Measurements from ENCODE around the gene TP53BP2. TPM values are rescaled to one million over a fixed set of nuclear protein-coding genes. Genes with fewer than 3 reads are reported as not detected.
"Not testable (repeated sequence)": the region's sequence is repeated elsewhere in the genome, so short reads cannot be mapped to it uniquely, and the experiment has no call there.

TP53BP2 gene
- total RNA-seq, 6 donors from 2014 or later, result 43.0 to 77.5 (median 61.8) TPM

- ATAC-seq (ENCODE audit: low FRiP score in 2 of 2), result peak in 1 of 2 donors; percentile 75
- Histone ChIP-seq H3K36me3 (peaks cover 0 to 58% (median 25%) of the 10 kb centered on the region in 4 donors), H3K27ac (no peak overlapping the region), H3K9me3 (no peaks in the 10 kb centered on the region), H3K27me3 (no peaks in the 10 kb centered on the region), H3K4me1 (peaks cover 0 to 13% (median 0%) of the 10 kb centered on the region in 4 donors), H3K4me3 (no peak overlapping the region)
- DNase-seq, result no peak
- 53 to 56% methylated on average over 3 of the region's 3 CpGs for WGBS, 2 donors
- TF ChIP-seq CTCF (IDR thresholded peaks at IDR 0.05) (peak in 5 of 6 experiments; percentile 22 to 65 (median 54)), POLR2A (IDR thresholded peaks at IDR 0.05) (no peak)
Observed at GRCh38 chr1:223811634-223812101, 34.1 kb downstream of the TP53BP2 start.

GRCh38 chr1:223810586-223810985 lies 35.2 kb downstream of the TP53BP2 start:
- DNase-seq, result no peak
- peaks cover 0 to 69% (median 31%) of the 10 kb centered on the region in 4 donors for H3K36me3 ChIP-seq
- TF ChIP-seq EP300 (IDR thresholded peaks at IDR 0.05), result no peak
- TF ChIP-seq POLR2AphosphoS5 (IDR thresholded peaks at IDR 0.05), result no peak
- TF ChIP-seq POLR2A (IDR thresholded peaks at IDR 0.05), result no peak
- TF ChIP-seq CTCF (IDR thresholded peaks at IDR 0.05), result no peak

GRCh38 chr1:223809905-223810304 lies 35.8 kb downstream of the TP53BP2 start:
- ATAC-seq (ENCODE audit: low FRiP score in 2 of 2); H3K9me3 ChIP-seq; H3K27me3 ChIP-seq; H3K27ac ChIP-seq; H3K4me3 ChIP-seq; H3K4me1 ChIP-seq; DNase-seq: not testable (repeated sequence)
- peaks cover 0 to 76% (median 35%) of the 10 kb centered on the region in 4 donors for H3K36me3 ChIP-seq
- 77 to 84% methylated on average over 4 of the region's 4 CpGs for WGBS, 2 donors

More at GRCh38 chr1:223810586-223810985, 35.2 kb downstream of the TP53BP2 start:
- no peak overlapping the region for H3K4me3 ChIP-seq
- no peak for ATAC-seq (ENCODE audit: low FRiP score in 2 of 2)
- H3K27me3 ChIP-seq, result no peaks in the 10 kb centered on the region
- WGBS, 2 donors, result 81 to 93% methylated on average over 2 of the region's 2 CpGs
- no peaks in the 10 kb centered on the region for H3K9me3 ChIP-seq
- H3K4me1 ChIP-seq, result peaks cover 0 to 6% (median 0%) of the 10 kb centered on the region in 4 donors
- H3K27ac ChIP-seq, result no peak overlapping the region

GRCh38 chr1:223803211-223803610 lies 42.5 kb downstream of the TP53BP2 start:
- no peaks in the 10 kb centered on the region for H3K9me3 ChIP-seq
- no peak overlapping the region for H3K27ac ChIP-seq
- no peak for DNase-seq
- no peak for TF ChIP-seq EP300 (IDR thresholded peaks at IDR 0.05)
- H3K27me3 ChIP-seq, result no peaks in the 10 kb centered on the region
- no peak for ATAC-seq (ENCODE audit: low FRiP score in 2 of 2)
- peaks cover 25 to 88% (median 59%) of the 10 kb centered on the region in 4 donors for H3K36me3 ChIP-seq
- H3K4me1 ChIP-seq, result no peaks in the 10 kb centered on the region
- no peak overlapping the region for H3K4me3 ChIP-seq
- WGBS, 2 donors, result 92 to 94% methylated on average over 7 of the region's 7 CpGs

GRCh38 chr1:223802602-223803001 lies 43.1 kb downstream of the TP53BP2 start:
- Histone ChIP-seq H3K4me3 (no peak overlapping the region), H3K36me3 (peaks cover 30 to 94% (median 66%) of the 10 kb centered on the region in 4 donors), H3K27me3 (no peaks in the 10 kb centered on the region), H3K9me3 (no peaks in the 10 kb centered on the region), H3K4me1 (no peaks in the 10 kb centered on the region), H3K27ac (no peak overlapping the region)
- TF ChIP-seq CTCF (IDR thresholded peaks at IDR 0.05) (no peak), EP300 (IDR thresholded peaks at IDR 0.05) (no peak)
- WGBS, 2 donors, result 80 to 82% methylated on average over 4 of the region's 4 CpGs
- DNase-seq (no peak), ATAC-seq (ENCODE audit: low FRiP score in 2 of 2) (no peak)

- no peaks in the 10 kb centered on the region for H3K27me3 ChIP-seq
- no peak overlapping the region for H3K4me3 ChIP-seq
- no peaks in the 10 kb centered on the region for H3K9me3 ChIP-seq
- DNase-seq (no peak), ATAC-seq (ENCODE audit: low FRiP score in 2 of 2) (no peak)
- 95 to 97% methylated on average over 7 of the region's 7 CpGs for whole genome bisulfite sequencing, 2 donors
- TF ChIP-seq EP300 (IDR thresholded peaks at IDR 0.05) (no peak), POLR2A (IDR thresholded peaks at IDR 0.05) (no peak), POLR2AphosphoS5 (IDR thresholded peaks at IDR 0.05) (no peak), CTCF (IDR thresholded peaks at IDR 0.05) (no peak)
- peaks cover 30 to 100% (median 70%) of the 10 kb centered on the region in 4 donors for H3K36me3 ChIP-seq
- H3K4me1 ChIP-seq, result no peaks in the 10 kb centered on the region
- H3K27ac ChIP-seq, result no peak overlapping the region
Observed at GRCh38 chr1:223802032-223802431, 43.7 kb downstream of the TP53BP2 start.
